Stimulated activated effector memory CD8-positive, alpha-beta T cell treated with anti-CD3 and anti-CD28 coated beads, Interleukin-12 subunit alpha, Interleukin-12 subunit beta, amount 100 ng/mL, for 72 hours (primary cell): ENCODE measurements around the gene MED23.
"Not testable (repeated sequence)": the region's sequence is repeated elsewhere in the genome, so short reads cannot be mapped to it uniquely, and the experiment has no call there.

Experiments
- ATAC-seq: fragments of 150-1000 bp; cut with Tn5 transposase; 2 replicates; pipeline ENCODE4 v1.10.0; 2021
- DNase-seq, 2 donors: peaks; one replicate each; pipeline ENCODE4 v3.0.0; 2021 to 2022; ENCODE audit warnings: low spot score in 2 of 2
- H3K27ac Mint-ChIP-seq: one replicate; pipeline ENCODE4 v1.8.0; 2022; ENCODE audit warnings: mild to moderate bottlenecking, mixed read lengths
- H3K36me3 Mint-ChIP-seq: one replicate; pipeline ENCODE4 v1.8.0; 2022; ENCODE audit warnings: mild to moderate bottlenecking, mixed read lengths
- H3K4me1 Mint-ChIP-seq: one replicate; pipeline ENCODE4 v1.8.0; 2022; ENCODE audit warnings: mixed read lengths
- H3K4me3 Mint-ChIP-seq: one replicate; pipeline ENCODE4 v1.8.0; 2022; ENCODE audit warnings: mild to moderate bottlenecking, mixed read lengths
- H3K9me3 Mint-ChIP-seq: one replicate; pipeline ENCODE4 v1.8.0; 2022; ENCODE audit warnings: mixed read lengths

Gene MED23

GRCh38 chr6:131568726-131569125 is 59.3 kb downstream of the MED23 start:
- ATAC-seq (no peak), DNase-seq (no peak)
- no peaks in the 10 kb centered on the region for H3K4me1 Mint-ChIP-seq
- H3K36me3 Mint-ChIP-seq: no peaks in the 10 kb centered on the region
- H3K9me3 Mint-ChIP-seq: no peaks in the 10 kb centered on the region
- no peak overlapping the region for H3K27ac Mint-ChIP-seq
- no peak overlapping the region for H3K4me3 Mint-ChIP-seq

GRCh38 chr6:131565056-131565455 is 63.0 kb downstream of the MED23 start:
- no peak for DNase-seq
- no peak overlapping the region for H3K4me3 Mint-ChIP-seq
- no peaks in the 10 kb centered on the region for H3K36me3 Mint-ChIP-seq
- H3K9me3 Mint-ChIP-seq: no peaks in the 10 kb centered on the region
- no peaks in the 10 kb centered on the region for H3K4me1 Mint-ChIP-seq
- no peak for ATAC-seq
- H3K27ac Mint-ChIP-seq: no peak overlapping the region

GRCh38 chr6:131561925-131562707 is 65.9 kb downstream of the MED23 start:
- Mint-ChIP-seq H3K9me3 (no peaks in the 10 kb centered on the region), H3K36me3 (no peaks in the 10 kb centered on the region), H3K4me3 (no peak overlapping the region), H3K27ac (no peak overlapping the region), H3K4me1 (no peaks in the 10 kb centered on the region)
- DNase-seq (no peak), ATAC-seq (no peak)

- H3K27ac Mint-ChIP-seq: no peak overlapping the region
- no peak overlapping the region for H3K4me3 Mint-ChIP-seq
- DNase-seq (no peak), ATAC-seq (no peak)
- no peaks in the 10 kb centered on the region for H3K4me1 Mint-ChIP-seq
- H3K36me3 Mint-ChIP-seq: no peaks in the 10 kb centered on the region
- no peaks in the 10 kb centered on the region for H3K9me3 Mint-ChIP-seq
These were observed 69.1 kb downstream of the MED23 start for GRCh38 chr6:131558922-131559321.

GRCh38 chr6:131555992-131556391 is 72.0 kb downstream of the MED23 start:
- Mint-ChIP-seq H3K4me3 (no peak overlapping the region), H3K9me3 (no peaks in the 10 kb centered on the region), H3K36me3 (no peaks in the 10 kb centered on the region), H3K27ac (no peak overlapping the region), H3K4me1 (no peaks in the 10 kb centered on the region)
- no peak for ATAC-seq
- DNase-seq: no peak

GRCh38 chr6:131552572-131552971 is 75.5 kb downstream of the MED23 start:
- no peak overlapping the region for H3K27ac Mint-ChIP-seq
- DNase-seq: no peak
- no peak for ATAC-seq
- no peaks in the 10 kb centered on the region for H3K4me1 Mint-ChIP-seq
- no peak overlapping the region for H3K4me3 Mint-ChIP-seq
- no peaks in the 10 kb centered on the region for H3K9me3 Mint-ChIP-seq
- no peaks in the 10 kb centered on the region for H3K36me3 Mint-ChIP-seq

GRCh38 chr6:131551902-131552301 is 76.1 kb downstream of the MED23 start:
- no peaks in the 10 kb centered on the region for H3K9me3 Mint-ChIP-seq
- no peaks in the 10 kb centered on the region for H3K4me1 Mint-ChIP-seq
- no peak for DNase-seq
- H3K4me3 Mint-ChIP-seq: no peak overlapping the region
- H3K27ac Mint-ChIP-seq: no peak overlapping the region
- ATAC-seq: no peak
- H3K36me3 Mint-ChIP-seq: no peaks in the 10 kb centered on the region

GRCh38 chr6:131549811-131550210 is 78.2 kb downstream of the MED23 start:
- no peaks in the 10 kb centered on the region for H3K9me3 Mint-ChIP-seq
- H3K4me3 Mint-ChIP-seq: no peak overlapping the region
- no peak overlapping the region for H3K27ac Mint-ChIP-seq

GRCh38 chr6:131548441-131548840 is 79.6 kb downstream of the MED23 start:
- Mint-ChIP-seq H3K27ac (no peak overlapping the region), H3K4me3 (no peak overlapping the region), H3K36me3 (no peaks in the 10 kb centered on the region), H3K4me1 (no peaks in the 10 kb centered on the region), H3K9me3 (no peaks in the 10 kb centered on the region)
- DNase-seq: no peak
- no peak for ATAC-seq

More at GRCh38 chr6:131549811-131550210, 78.2 kb downstream of the MED23 start:
- no peaks in the 10 kb centered on the region for H3K4me1 Mint-ChIP-seq
- no peaks in the 10 kb centered on the region for H3K36me3 Mint-ChIP-seq
- ATAC-seq (no peak), DNase-seq (no peak)

- no peaks in the 10 kb centered on the region for H3K36me3 Mint-ChIP-seq
- no peak overlapping the region for H3K4me3 Mint-ChIP-seq
- no peak overlapping the region for H3K27ac Mint-ChIP-seq
- DNase-seq (no peak), ATAC-seq (no peak)
- H3K9me3 Mint-ChIP-seq: no peaks in the 10 kb centered on the region
- H3K4me1 Mint-ChIP-seq: no peaks in the 10 kb centered on the region
These were observed 80.6 kb downstream of the MED23 start for GRCh38 chr6:131547488-131547887.

GRCh38 chr6:131545317-131545716 is 82.7 kb downstream of the MED23 start:
- H3K9me3 Mint-ChIP-seq: no peaks in the 10 kb centered on the region
- H3K36me3 Mint-ChIP-seq: no peaks in the 10 kb centered on the region
- H3K4me3 Mint-ChIP-seq: no peak overlapping the region
- H3K4me1 Mint-ChIP-seq: no peaks in the 10 kb centered on the region
- no peak for DNase-seq
- ATAC-seq: no peak
- no peak overlapping the region for H3K27ac Mint-ChIP-seq

GRCh38 chr6:131538615-131539014 is 89.4 kb downstream of the MED23 start:
- not testable (repeated sequence) for H3K36me3 Mint-ChIP-seq, H3K9me3 Mint-ChIP-seq, H3K27ac Mint-ChIP-seq, DNase-seq, ATAC-seq, H3K4me3 Mint-ChIP-seq, H3K4me1 Mint-ChIP-seq

- H3K4me3 Mint-ChIP-seq: peak overlapping the region; percentile 8
- DNase-seq (peak; percentile 21 to 64), ATAC-seq (peak; percentile 97)
- no peaks in the 10 kb centered on the region for H3K36me3 Mint-ChIP-seq
- H3K4me1 Mint-ChIP-seq: peaks cover 40% of the 10 kb centered on the region
- H3K27ac Mint-ChIP-seq: peak overlapping the region; percentile 5
- H3K9me3 Mint-ChIP-seq: no peaks in the 10 kb centered on the region
These were observed 95.4 kb downstream of the MED23 start for GRCh38 chr6:131532580-131533039.

GRCh38 chr6:131531681-131532080 is 96.4 kb downstream of the MED23 start:
- ATAC-seq, DNase-seq, H3K4me3 Mint-ChIP-seq, H3K36me3 Mint-ChIP-seq, H3K27ac Mint-ChIP-seq, H3K9me3 Mint-ChIP-seq: not testable (repeated sequence)
- H3K4me1 Mint-ChIP-seq: peaks cover 40% of the 10 kb centered on the region

GRCh38 chr6:131530936-131531335 is 97.1 kb downstream of the MED23 start:
- not testable (repeated sequence) for DNase-seq, ATAC-seq, H3K36me3 Mint-ChIP-seq, H3K9me3 Mint-ChIP-seq, H3K4me3 Mint-ChIP-seq, H3K27ac Mint-ChIP-seq
- peaks cover 40% of the 10 kb centered on the region for H3K4me1 Mint-ChIP-seq

GRCh38 chr6:131524695-131525336 is 103.2 kb downstream of the MED23 start:
- Mint-ChIP-seq H3K9me3 (no peaks in the 10 kb centered on the region), H3K4me3 (peak overlapping the region; percentile 30), H3K4me1 (peaks cover 17% of the 10 kb centered on the region), H3K36me3 (no peaks in the 10 kb centered on the region), H3K27ac (no peak overlapping the region)
- DNase-seq (no peak), ATAC-seq (peak; percentile 73)
